Suprapubic skin (tissue), 4 donors: ENCODE results near the gene NRXN3. TPM values are rescaled to one million over a fixed set of nuclear protein-coding genes. Genes with fewer than 3 reads are reported as not detected.

ENCODE experiments used
- DNase-seq, 2 donors: peaks; one replicate each; pipeline ENCODE4 v3.0.0-alpha.2; 2019; ENCODE audit warnings: low spot score in 2 of 2
- H3K27ac ChIP-seq: fragments of 200-600 bp; sonication (generic); one replicate; pipeline ENCODE4 v1.5.1; 2019
- H3K27me3 ChIP-seq: fragments of 200-600 bp; sonication (generic); one replicate; pipeline ENCODE4 v1.5.1; 2019
- H3K36me3 ChIP-seq: fragments of 200-600 bp; sonication (generic); one replicate; pipeline ENCODE4 v1.5.1; 2019
- H3K4me1 ChIP-seq: fragments of 200-600 bp; sonication (generic); one replicate; pipeline ENCODE4 v1.5.1; 2019
- H3K4me3 ChIP-seq: fragments of 200-600 bp; sonication (generic); one replicate; pipeline ENCODE4 v1.5.1; 2019; ENCODE audit warnings: mild to moderate bottlenecking
- H3K9me3 ChIP-seq: fragments of 200-600 bp; sonication (generic); one replicate; pipeline ENCODE4 v1.5.1; 2019
- EP300 ChIP-seq: sonication (generic); formaldehyde crosslinking; IDR thresholded peaks from one replicate; pipeline ENCODE4 v1.6.1; 2017; ENCODE audit warnings: antibody characterized with exemption
- POLR2A ChIP-seq, 2 donors: fragments of 450-650 bp; IDR thresholded peaks; one replicate each; pipeline ENCODE4 v1.6.1; 2017; ENCODE audit warnings: antibody characterized with exemption in 2 of 2, mild to moderate bottlenecking in 2 of 2, moderate library complexity in 2 of 2
- POLR2AphosphoS5 ChIP-seq, 3 donors: sonication (generic); formaldehyde crosslinking; IDR thresholded peaks; one replicate each; pipeline ENCODE4 v1.6.1; 2017; ENCODE audit warnings: antibody characterized with exemption in 3 of 3
- WGBS: methylation state at CpG from one replicate; pipeline ENCODE4 v1.1.5; 2018; 5-methylcytosine and 5-hydroxymethylcytosine counted together
- total RNA-seq, 4 donors: library from RNA; depleted of rRNA; stranded (reverse); fragments of >200 nt; gene quantifications; one replicate each; pipeline ENCODE4 v1.1.0, GENCODE V29; 2016
- TF ChIP-seq, protein P1 (sequence below), 2 donors: fragments of 200-600 bp in 1 of 2; fragments of 450-650 bp in 1 of 2; sonication (generic) in 1 of 2; IDR thresholded peaks; one replicate each; pipeline ENCODE4 v1.5.1; 2016 to 2019; ENCODE audit warnings: antibody characterized with exemption in 2 of 2, mild to moderate bottlenecking in 1 of 2, moderate library complexity in 1 of 2

NRXN3 gene
- total RNA-seq, 4 donors from 2014 or later: 0.79 to 4.3 (median 3.3) TPM

- H3K4me3 ChIP-seq: no peak overlapping the region
- WGBS: 57% methylated on average over 2 of the region's 2 CpGs
- DNase-seq: no peak
- TF ChIP-seq POLR2AphosphoS5 (IDR thresholded peaks at IDR 0.05) (no peak), EP300 (no peak), POLR2A (IDR thresholded peaks at IDR 0.05) (no peak)
- H3K4me1 ChIP-seq: no peaks in the 10 kb centered on the region
- no peaks in the 10 kb centered on the region for H3K36me3 ChIP-seq
- H3K27ac ChIP-seq: no peak overlapping the region
- no peaks in the 10 kb centered on the region for H3K27me3 ChIP-seq
- no peaks in the 10 kb centered on the region for H3K9me3 ChIP-seq
Observed at GRCh38 chr14:79378020-79378419, 1207.8 kb downstream of the NRXN3 start.

- 92% methylated on average over 5 of the region's 5 CpGs for WGBS
- Histone ChIP-seq H3K4me1 (no peaks in the 10 kb centered on the region), H3K4me3 (no peak overlapping the region), H3K27ac (no peak overlapping the region), H3K36me3 (no peaks in the 10 kb centered on the region), H3K9me3 (no peaks in the 10 kb centered on the region), H3K27me3 (no peaks in the 10 kb centered on the region)
- no peak for DNase-seq
- TF ChIP-seq EP300 (no peak), POLR2A (IDR thresholded peaks at IDR 0.05) (no peak), POLR2AphosphoS5 (IDR thresholded peaks at IDR 0.05) (no peak)
- TF ChIP-seq, protein P1, sequence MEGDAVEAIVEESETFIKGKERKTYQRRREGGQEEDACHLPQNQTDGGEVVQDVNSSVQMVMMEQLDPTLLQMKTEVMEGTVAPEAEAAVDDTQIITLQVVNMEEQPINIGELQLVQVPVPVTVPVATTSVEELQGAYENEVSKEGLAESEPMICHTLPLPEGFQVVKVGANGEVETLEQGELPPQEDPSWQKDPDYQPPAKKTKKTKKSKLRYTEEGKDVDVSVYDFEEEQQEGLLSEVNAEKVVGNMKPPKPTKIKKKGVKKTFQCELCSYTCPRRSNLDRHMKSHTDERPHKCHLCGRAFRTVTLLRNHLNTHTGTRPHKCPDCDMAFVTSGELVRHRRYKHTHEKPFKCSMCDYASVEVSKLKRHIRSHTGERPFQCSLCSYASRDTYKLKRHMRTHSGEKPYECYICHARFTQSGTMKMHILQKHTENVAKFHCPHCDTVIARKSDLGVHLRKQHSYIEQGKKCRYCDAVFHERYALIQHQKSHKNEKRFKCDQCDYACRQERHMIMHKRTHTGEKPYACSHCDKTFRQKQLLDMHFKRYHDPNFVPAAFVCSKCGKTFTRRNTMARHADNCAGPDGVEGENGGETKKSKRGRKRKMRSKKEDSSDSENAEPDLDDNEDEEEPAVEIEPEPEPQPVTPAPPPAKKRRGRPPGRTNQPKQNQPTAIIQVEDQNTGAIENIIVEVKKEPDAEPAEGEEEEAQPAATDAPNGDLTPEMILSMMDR (IDR thresholded peaks at IDR 0.05): no peak
Observed at GRCh38 chr14:79379266-79379665, 1209.1 kb downstream of the NRXN3 start.

GRCh38 chr14:79383031-79383430, 1212.9 kb downstream of the NRXN3 start:
- TF ChIP-seq POLR2AphosphoS5 (IDR thresholded peaks at IDR 0.05) (no peak), EP300 (no peak), POLR2A (IDR thresholded peaks at IDR 0.05) (no peak)
- TF ChIP-seq, protein P1 (IDR thresholded peaks at IDR 0.05): no peak
- H3K27ac ChIP-seq: no peak overlapping the region
- no peaks in the 10 kb centered on the region for H3K36me3 ChIP-seq
- H3K4me1 ChIP-seq: no peaks in the 10 kb centered on the region
- H3K9me3 ChIP-seq: no peaks in the 10 kb centered on the region
- H3K27me3 ChIP-seq: no peaks in the 10 kb centered on the region
- no peak overlapping the region for H3K4me3 ChIP-seq
- DNase-seq: no peak

- H3K4me1 ChIP-seq: no peaks in the 10 kb centered on the region
- no peak overlapping the region for H3K27ac ChIP-seq
- H3K9me3 ChIP-seq: no peaks in the 10 kb centered on the region
- TF ChIP-seq POLR2A (IDR thresholded peaks at IDR 0.05) (no peak), POLR2AphosphoS5 (IDR thresholded peaks at IDR 0.05) (no peak)
- TF ChIP-seq, protein P1 (IDR thresholded peaks at IDR 0.05): no peak
- H3K4me3 ChIP-seq: no peak overlapping the region
- H3K36me3 ChIP-seq: no peaks in the 10 kb centered on the region
- no peaks in the 10 kb centered on the region for H3K27me3 ChIP-seq
- no peak for DNase-seq
- 38% methylated on average over 2 of the region's 2 CpGs for WGBS
Observed at GRCh38 chr14:79383475-79383874, 1213.3 kb downstream of the NRXN3 start.

DNA sequence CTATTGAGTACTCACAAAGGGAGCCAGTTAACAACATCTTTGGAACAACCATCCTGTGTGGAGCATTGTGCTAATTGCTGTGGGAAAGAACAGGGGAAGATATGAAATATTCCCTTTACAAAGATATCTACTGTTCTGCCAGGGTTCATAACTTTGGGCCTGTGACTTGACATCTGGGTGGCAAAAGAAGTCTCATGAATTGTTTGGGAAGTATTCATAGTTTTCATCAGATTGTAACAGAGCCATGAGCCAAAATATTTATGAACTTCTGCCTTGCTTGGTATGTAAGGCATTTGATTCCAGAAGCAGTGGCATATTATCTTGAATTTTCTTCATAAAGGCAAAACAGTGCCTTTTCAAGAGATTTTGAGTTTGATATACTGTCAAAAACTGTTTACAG, 1224.9 kb downstream of the NRXN3 start:
- Histone ChIP-seq H3K27ac (no peak overlapping the region), H3K27me3 (no peaks in the 10 kb centered on the region), H3K36me3 (no peaks in the 10 kb centered on the region), H3K9me3 (no peaks in the 10 kb centered on the region), H3K4me3 (no peak overlapping the region), H3K4me1 (no peaks in the 10 kb centered on the region)
- DNase-seq: no peak
- no peak for TF ChIP-seq POLR2A (IDR thresholded peaks at IDR 0.05)
- no peak for TF ChIP-seq POLR2AphosphoS5 (IDR thresholded peaks at IDR 0.05)
- TF ChIP-seq, protein P1 (IDR thresholded peaks at IDR 0.05): no peak
- TF ChIP-seq EP300: no peak

DNA sequence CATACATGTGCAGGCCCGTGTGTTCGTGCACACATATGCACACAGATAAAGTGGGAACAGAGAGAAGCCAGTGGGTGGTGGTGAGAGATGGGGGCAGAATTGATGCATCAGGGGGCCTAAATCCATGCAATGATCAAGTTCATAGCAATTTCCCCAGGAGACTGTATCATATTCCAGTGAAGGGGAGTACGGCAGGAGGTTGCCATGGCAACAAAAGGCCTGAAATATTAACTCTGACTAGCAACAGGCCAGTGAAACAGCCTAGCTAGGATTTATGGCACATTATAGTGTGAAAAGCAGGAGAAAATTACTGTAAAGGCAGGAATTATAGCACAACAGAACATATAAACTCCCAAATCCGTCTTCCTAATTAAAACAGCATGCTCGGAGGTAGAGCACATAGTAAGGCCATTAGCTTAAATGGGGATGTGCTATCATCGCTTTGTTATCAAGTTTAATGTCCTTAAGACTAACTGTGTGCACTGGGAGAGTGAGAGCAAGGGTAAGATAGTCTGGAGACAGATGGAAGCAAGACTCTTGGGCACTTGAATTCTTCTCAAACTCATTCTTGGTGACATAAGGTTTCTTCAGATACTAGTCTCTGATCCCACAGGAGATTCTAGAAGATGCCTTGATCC, 1234.8 kb downstream of the NRXN3 start:
- no peaks in the 10 kb centered on the region for H3K9me3 ChIP-seq
- 70% methylated on average over 6 of the region's 6 CpGs for WGBS
- no peaks in the 10 kb centered on the region for H3K4me1 ChIP-seq
- H3K27me3 ChIP-seq: no peaks in the 10 kb centered on the region
- H3K36me3 ChIP-seq: no peaks in the 10 kb centered on the region
- TF ChIP-seq EP300 (no peak), POLR2AphosphoS5 (IDR thresholded peaks at IDR 0.05) (no peak), POLR2A (IDR thresholded peaks at IDR 0.05) (no peak)
- TF ChIP-seq, protein P1 (IDR thresholded peaks at IDR 0.05): no peak
- no peak overlapping the region for H3K4me3 ChIP-seq
- DNase-seq: no peak
- no peak overlapping the region for H3K27ac ChIP-seq
